Measurements from ENCODE around the gene P2RX1. TPM values are rescaled to one million over a fixed set of nuclear protein-coding genes. Genes with fewer than 3 reads are reported as not detected.

P2RX1 gene
- total RNA-seq, 4 donors from 2014 or later, result 0.87 to 8.6 (median 4.9) TPM

GRCh38 chr17:3882276-3882675, 34.0 kb downstream of the P2RX1 start:
- TF ChIP-seq EP300 (IDR thresholded peaks at IDR 0.05) (no peak), CTCF (IDR thresholded peaks at IDR 0.05) (no peak), POLR2A (IDR thresholded peaks at IDR 0.05) (no peak)
- Histone ChIP-seq H3K27me3 (no peaks in the 10 kb centered on the region), H3K9me3 (no peaks in the 10 kb centered on the region), H3K4me3 (no peak overlapping the region), H3K4me1 (peaks cover 0 to 18% (median 6%) of the 10 kb centered on the region in 4 donors), H3K36me3 (peaks cover 0 to 28% (median 6%) of the 10 kb centered on the region in 3 donors), H3K27ac (no peak overlapping the region)
- no peak for DNase-seq (ENCODE audit: low spot score in 2 of 2)
- 63 to 81% methylated on average over 3 to 4 of the region's 4 CpGs for WGBS, 2 donors

DNA sequence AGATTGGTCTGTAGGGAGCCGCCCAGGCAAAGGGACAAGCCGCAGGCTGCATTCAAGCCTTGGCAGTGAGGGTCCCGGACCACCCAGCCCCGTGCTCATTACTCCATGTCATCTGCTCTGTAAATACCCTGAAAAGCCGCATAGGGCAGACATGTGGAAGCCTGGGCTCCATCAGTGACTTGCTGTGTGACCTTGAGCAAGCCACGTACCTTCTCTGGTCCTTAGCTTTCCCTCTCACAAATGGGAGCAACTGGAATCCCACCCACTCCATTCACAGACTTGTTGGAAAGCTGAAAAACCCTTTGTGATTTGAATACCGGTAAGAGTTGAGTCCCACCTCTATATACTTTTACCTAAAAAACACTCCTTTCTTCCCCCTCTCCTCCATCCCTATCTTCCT, 35.3 kb downstream of the P2RX1 start:
- Histone ChIP-seq H3K4me1 (peaks cover 0 to 5% (median 0%) of the 10 kb centered on the region in 4 donors), H3K36me3 (peaks cover 0 to 33% (median 6%) of the 10 kb centered on the region in 3 donors), H3K27ac (no peak overlapping the region), H3K4me3 (no peak overlapping the region), H3K9me3 (no peaks in the 10 kb centered on the region), H3K27me3 (no peaks in the 10 kb centered on the region)
- TF ChIP-seq EP300 (IDR thresholded peaks at IDR 0.05), result no peak
- no peak for TF ChIP-seq POLR2A (IDR thresholded peaks at IDR 0.05)
- no peak for TF ChIP-seq CTCF (IDR thresholded peaks at IDR 0.05)
- DNase-seq (ENCODE audit: low spot score in 2 of 2), result no peak
- 82 to 91% methylated on average over 7 of the region's 7 CpGs for WGBS, 2 donors

GRCh38 chr17:3879591-3880417, 36.5 kb downstream of the P2RX1 start:
- H3K36me3 ChIP-seq, result peaks cover 0 to 36% (median 0%) of the 10 kb centered on the region in 3 donors
- H3K9me3 ChIP-seq, result no peaks in the 10 kb centered on the region
- no peak overlapping the region for H3K4me3 ChIP-seq
- no peak for DNase-seq (ENCODE audit: low spot score in 2 of 2)
- H3K4me1 ChIP-seq, result no peaks in the 10 kb centered on the region
- TF ChIP-seq EP300 (IDR thresholded peaks at IDR 0.05) (no peak), CTCF (IDR thresholded peaks at IDR 0.05) (no peak), POLR2A (IDR thresholded peaks at IDR 0.05) (no peak)
- 66 to 75% methylated on average over 17 to 24 of the region's 25 CpGs for WGBS, 2 donors
- H3K27me3 ChIP-seq, result no peaks in the 10 kb centered on the region
- no peak overlapping the region for H3K27ac ChIP-seq

- TF ChIP-seq EP300 (IDR thresholded peaks at IDR 0.05) (no peak), CTCF (IDR thresholded peaks at IDR 0.05) (no peak), POLR2A (IDR thresholded peaks at IDR 0.05) (no peak)
- Histone ChIP-seq H3K9me3 (no peaks in the 10 kb centered on the region), H3K36me3 (peaks cover 0 to 37% (median 0%) of the 10 kb centered on the region in 3 donors), H3K4me3 (no peak overlapping the region), H3K27me3 (no peaks in the 10 kb centered on the region), H3K4me1 (no peaks in the 10 kb centered on the region), H3K27ac (no peak overlapping the region)
- WGBS, 2 donors, result 59 to 66% methylated on average over 5 of the region's 5 CpGs
- no peak for DNase-seq (ENCODE audit: low spot score in 2 of 2)
These were observed 37.1 kb downstream of the P2RX1 start for GRCh38 chr17:3879186-3879585.

GRCh38 chr17:3877220-3877619, 39.0 kb downstream of the P2RX1 start:
- Histone ChIP-seq H3K36me3 (peaks cover 0 to 41% (median 0%) of the 10 kb centered on the region in 3 donors), H3K27ac (no peak overlapping the region), H3K27me3 (no peaks in the 10 kb centered on the region), H3K4me1 (no peaks in the 10 kb centered on the region), H3K9me3 (no peaks in the 10 kb centered on the region), H3K4me3 (no peak overlapping the region)
- 73 to 75% methylated on average over 8 of the region's 8 CpGs for WGBS, 2 donors
- TF ChIP-seq CTCF (IDR thresholded peaks at IDR 0.05), result no peak
- TF ChIP-seq POLR2A (IDR thresholded peaks at IDR 0.05), result no peak
- TF ChIP-seq EP300 (IDR thresholded peaks at IDR 0.05), result no peak
- no peak for DNase-seq (ENCODE audit: low spot score in 2 of 2)
